H1 (cell line): ENCODE data around the gene ZFYVE19. TPM values are rescaled to one million over a fixed set of nuclear protein-coding genes. Genes with fewer than 3 reads are reported as not detected.

Experiments
- CTCF ChIA-PET: fragments of 300-600 bp; sonication (Branson Sonifier 250); formaldehyde crosslinking; loops from one replicate; lab custom pipeline; 2021; ENCODE audit not compliant: partially characterized antibody; lab: Charles Lee
- POLR2A ChIA-PET: fragments of 300-600 bp; sonication (Branson Sonifier 250); formaldehyde crosslinking; loops from one replicate; lab custom pipeline; 2021; ENCODE audit warnings: inconsistent platforms; ENCODE audit not compliant: partially characterized antibody; lab: Charles Lee
- DNase-seq, 2 experiments: peaks; one replicate each; pipeline versions ENCODE4 v3.0.0 to v3.0.0-alpha.2; 2010 to 2022; ENCODE audit warnings: low spot score in 2 of 2, low read depth in 1 of 2, mixed read lengths in 1 of 2
- FAIRE-seq: peaks from 2 replicates; lab custom pipeline; 2011; peaks lifted over from hg19 to GRCh38; lab: Jason Lieb, UNC
- H2AFZ ChIP-seq: 2 replicates; pipeline ENCODE4 v1.8.1; 2012; ENCODE audit warnings: low read length, inconsistent platforms
- H2AK5ac ChIP-seq: 2 replicates; pipeline ENCODE4 v1.6.1; 2013; ENCODE audit warnings: low read depth, low read length
- H2BK120ac ChIP-seq: replicated peaks from 2 replicates; pipeline ENCODE3; 2013; ENCODE audit warnings: low read depth, low read length, inconsistent platforms
- H2BK12ac ChIP-seq: 2 replicates; pipeline ENCODE4 v1.6.1; 2013; ENCODE audit warnings: low read depth, low read length
- H2BK15ac ChIP-seq: 2 replicates; pipeline ENCODE4 v1.6.1; 2013; ENCODE audit warnings: low read length
- H2BK20ac ChIP-seq: 2 replicates; pipeline ENCODE4 v1.6.1; 2013; ENCODE audit warnings: low read length
- H2BK5ac ChIP-seq: 2 replicates; pipeline ENCODE4 v1.6.1; 2013; ENCODE audit warnings: low read depth, low read length
- H3K14ac ChIP-seq: 2 replicates; pipeline ENCODE4 v1.6.1; 2013; ENCODE audit warnings: inconsistent platforms; ENCODE audit not compliant: insufficient read length
- H3K18ac ChIP-seq: 2 replicates; pipeline ENCODE4 v1.6.1; 2013; ENCODE audit warnings: low read length; ENCODE audit errors: extremely low read depth
- H3K23ac ChIP-seq: 2 replicates; pipeline ENCODE4 v1.6.1; 2013; ENCODE audit warnings: inconsistent platforms; ENCODE audit not compliant: insufficient read length
- H3K23me2 ChIP-seq: 2 replicates; pipeline ENCODE4 v1.6.1; 2013; ENCODE audit warnings: low read depth, low read length
- H3K27ac ChIP-seq: 2 replicates; pipeline ENCODE4 v1.6.1; 2011; ENCODE audit warnings: low read depth, low read length, inconsistent platforms
- H3K27me3 ChIP-seq, 4 experiments: replicated peaks in 1 of 4; 1 replicate in 1 of 4; 2 replicates in 3 of 4; pipeline versions ENCODE4 v1.6.1 to v1.8.1; 2011 to 2013; ENCODE audit warnings: low read length in 3 of 4, mild to moderate bottlenecking in 3 of 4, inconsistent platforms in 2 of 4, mixed read lengths in 2 of 4, moderate library complexity in 1 of 4; ENCODE audit not compliant: control insufficient read depth in 3 of 4, insufficient read depth in 3 of 4; ENCODE audit errors: extremely low read depth in 1 of 4
- H3K36me3 ChIP-seq, 4 experiments: 2 replicates each; pipeline versions ENCODE4 v1.6.1 to v1.8.1; 2011 to 2013; ENCODE audit warnings: mild to moderate bottlenecking in 4 of 4, low read length in 3 of 4, moderate library complexity in 2 of 4, control low read depth in 1 of 4, inconsistent platforms in 1 of 4; ENCODE audit not compliant: insufficient read depth in 4 of 4, control insufficient read depth in 2 of 4
- H3K4ac ChIP-seq: replicated peaks from 2 replicates; pipeline ENCODE3; 2013; ENCODE audit warnings: low read length, low read depth, mixed read lengths, inconsistent platforms; ENCODE audit not compliant: insufficient read length
- H3K4me1 ChIP-seq, 4 experiments: replicated peaks in 1 of 4; 1 replicate in 1 of 4; 2 replicates in 3 of 4; pipeline versions ENCODE4 v1.6.1 to v1.8.1; 2011 to 2013; ENCODE audit warnings: low read length in 3 of 4, inconsistent platforms in 2 of 4, mixed read lengths in 1 of 4; ENCODE audit not compliant: insufficient read depth in 4 of 4, control insufficient read depth in 3 of 4
- H3K4me2 ChIP-seq, 2 experiments: 2 replicates each; pipeline versions ENCODE4 v1.6.1 to v1.8.1; 2011 to 2013; ENCODE audit warnings: low read depth in 2 of 2, low read length in 2 of 2, control low read depth in 1 of 2, inconsistent platforms in 1 of 2, mild to moderate bottlenecking in 1 of 2; ENCODE audit not compliant: insufficient read depth in 1 of 2
- H3K4me3 ChIP-seq, 4 experiments: fragments of 200-600, 300-600 bp in 1 of 4; sonication (generic), shearing (Covaris generic), sonication (Bioruptor Twin) in 1 of 4; 2 replicates each; pipeline versions ENCODE4 v1.5.1 to v1.8.1; 2011 to 2016; ENCODE audit warnings: low read length in 4 of 4, low read depth in 3 of 4, control low read depth in 2 of 4, inconsistent platforms in 2 of 4, mild to moderate bottlenecking in 2 of 4, mixed read lengths in 1 of 4, moderate library complexity in 1 of 4; ENCODE audit not compliant: insufficient read depth in 2 of 4; ENCODE audit errors: extremely low read depth in 1 of 4
- H3K56ac ChIP-seq: replicated peaks from 2 replicates; pipeline ENCODE3; 2013; ENCODE audit warnings: low read depth, mild to moderate bottlenecking, mixed read lengths, low read length, inconsistent platforms; ENCODE audit not compliant: insufficient read length
- H3K79me1 ChIP-seq: 2 replicates; pipeline ENCODE4 v1.6.1; 2013; ENCODE audit warnings: low read depth, low read length, control low read depth
- H3K79me2 ChIP-seq, 2 experiments: 2 replicates each; pipeline versions ENCODE4 v1.6.1 to v1.8.1; 2012 to 2013; ENCODE audit warnings: low read length in 2 of 2, mild to moderate bottlenecking in 2 of 2, inconsistent platforms in 1 of 2; ENCODE audit not compliant: insufficient read depth in 2 of 2, control insufficient read depth in 1 of 2
- H3K9ac ChIP-seq, 4 experiments: replicated peaks in 1 of 4; 1 replicate in 1 of 4; 2 replicates in 3 of 4; pipeline versions ENCODE4 v1.6.1 to v1.8.1; 2011 to 2013; ENCODE audit warnings: low read depth in 3 of 4, low read length in 3 of 4, control low read depth in 2 of 4, mild to moderate bottlenecking in 2 of 4, moderate library complexity in 2 of 4, inconsistent platforms in 1 of 4; ENCODE audit errors: extremely low read depth in 1 of 4
- H3K9me3 ChIP-seq, 2 experiments: 2 replicates each; pipeline versions ENCODE4 v1.6.1 to v1.8.1; 2012 to 2013; ENCODE audit warnings: mild to moderate bottlenecking in 2 of 2, moderate library complexity in 2 of 2, control low read depth in 1 of 2, inconsistent platforms in 1 of 2, low read depth in 1 of 2, low read length in 1 of 2, mixed read lengths in 1 of 2; ENCODE audit not compliant: insufficient read depth in 2 of 2
- H4K20me1 ChIP-seq, 2 experiments: replicated peaks in 1 of 2; 2 replicates each; pipeline versions ENCODE3 to v1.8.1; 2011 to 2013; ENCODE audit warnings: inconsistent platforms in 2 of 2, low read length in 2 of 2, mild to moderate bottlenecking in 1 of 2; ENCODE audit not compliant: insufficient read depth in 2 of 2, control insufficient read depth in 1 of 2
- H4K5ac ChIP-seq: 2 replicates; pipeline ENCODE4 v1.6.1; 2013; ENCODE audit warnings: low read length, low read depth, mixed read lengths, inconsistent platforms; ENCODE audit not compliant: insufficient read length
- H4K8ac ChIP-seq: 2 replicates; pipeline ENCODE4 v1.8.0; 2013; ENCODE audit warnings: mild to moderate bottlenecking, moderate library complexity, low read length, inconsistent platforms; ENCODE audit not compliant: insufficient read depth; ENCODE audit errors: extremely low read depth
- H4K91ac ChIP-seq: replicated peaks from 2 replicates; pipeline ENCODE3; 2013; ENCODE audit warnings: low read length, mixed read lengths, inconsistent platforms; ENCODE audit not compliant: insufficient read length
- EGR1 ChIP-seq: IDR thresholded peaks from 2 replicates; pipeline ENCODE4 v1.6.1; 2011; ENCODE audit warnings: low read depth, low read length, borderline replicate concordance
- RAD21 ChIP-seq, 2 experiments: IDR thresholded peaks in 1 of 2; conservative IDR thresholded peaks in 1 of 2; 2 replicates each; pipeline ENCODE4 v1.6.1; 2011; ENCODE audit warnings: low read depth in 2 of 2, low read length in 2 of 2, improper control_type of control experiment in 1 of 2, inconsistent platforms in 1 of 2, mild to moderate bottlenecking in 1 of 2, moderate library complexity in 1 of 2
- RFX5 ChIP-seq: IDR thresholded peaks from 2 replicates; pipeline ENCODE4 v1.6.1; 2011; ENCODE audit warnings: low read depth, low read length, improper control_type of control experiment, borderline replicate concordance
- RNF2 ChIP-seq: fragments of 200-900, 300-1000 bp; sonication (generic); IDR thresholded peaks from 2 replicates; pipeline ENCODE4 v1.7.1; 2016; ENCODE audit warnings: borderline replicate concordance, low read depth, mild to moderate bottlenecking, antibody characterized with exemption, low read length; ENCODE audit not compliant: poor library complexity, severe bottlenecking; ENCODE audit errors: missing control alignments
- SUZ12 ChIP-seq: fragments of 200-600 bp; sonication (generic); IDR thresholded peaks from 2 replicates; pipeline ENCODE4 v1.6.1; 2012; ENCODE audit warnings: mild to moderate bottlenecking, inconsistent platforms, low read length, moderate library complexity, mixed read lengths
- USF2 ChIP-seq: IDR thresholded peaks from 2 replicates; pipeline ENCODE4 v1.6.1; 2011; ENCODE audit warnings: low read length, improper control_type of control experiment
- WGBS, 2 experiments: shearing (Covaris generic) in 1 of 2; methylation state at CpG; one replicate each; pipeline versions ENCODE4 v1.1.6 to v1.1.7; 2013 to 2015; ENCODE audit warnings: low lambda C conversion rate in 2 of 2, mixed read lengths in 2 of 2, inconsistent platforms in 1 of 2, low coverage in 1 of 2, missing lambda C conversion rate in 1 of 2; ENCODE audit not compliant: insufficient replicate concordance in 2 of 2, insufficient coverage in 1 of 2, insufficient read length in 1 of 2; ENCODE audit errors: extremely low coverage in 1 of 2, missing lambda C conversion rate in 1 of 2; 5-methylcytosine and 5-hydroxymethylcytosine counted together
- polyA plus RNA-seq, 7 experiments: library from polyadenylated mRNA; depleted of rRNA in 3 of 7; stranded (reverse) in 5 of 7; unstranded in 2 of 7; fragments of >200 nt in 5 of 7; fragments of 200-250 nt in 2 of 7; gene quantifications; 1 replicate in 5 of 7; 2 replicates in 1 of 7; 4 replicates in 1 of 7; pipeline versions ENCODE4 v1.2.1 to v1.2.3, GENCODE V29; 2011 to 2013; ENCODE audit warnings: missing spikeins in 2 of 7, mixed read lengths in 2 of 7
- total RNA-seq: library from RNA; stranded (reverse); fragmentation: NEBNext Ultra II Directional; extraction: Animal tissue kit (Norgen Biotek cat#: 25700); gene quantifications from 2 replicates; pipeline ENCODE4 v1.2.1, GENCODE V29; 2021

The ZFYVE19 gene
- total and polyA plus RNA-seq, 2 of the 8 experiments (the other 6 are each of a cell fraction or from before 2014, with no cell fraction given) = 11.2 to 21.8 TPM

DNA sequence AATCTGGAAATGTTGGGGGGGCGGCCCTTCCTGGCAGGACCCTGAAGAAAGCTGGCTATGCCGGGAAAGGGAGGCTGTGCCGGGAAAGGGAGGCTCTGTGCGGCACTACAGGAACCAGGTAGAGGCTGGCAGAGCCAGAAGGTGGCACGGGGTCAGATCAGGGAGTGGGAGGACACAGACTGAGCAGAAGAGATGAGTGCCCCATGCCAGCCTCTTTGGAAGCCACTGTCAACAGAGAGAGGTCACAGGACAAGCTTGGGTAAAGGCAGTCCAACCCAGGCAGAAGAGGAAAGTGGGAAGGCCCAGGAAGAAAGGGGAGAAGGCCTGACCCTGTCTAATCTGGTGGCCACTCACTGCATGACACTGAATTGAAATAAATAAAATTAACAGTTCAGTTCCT lies 35.6 kb upstream of the ZFYVE19 start:
- Histone ChIP-seq H3K27me3 (no peaks in the 10 kb centered on the region), H3K4me2 (no peak overlapping the region), H3K56ac (no peak overlapping the region), H3K9ac (no peak overlapping the region), H2AFZ (no peak overlapping the region), H3K27ac (no peak overlapping the region), H3K4ac (no peak overlapping the region), H3K14ac (no peak overlapping the region), H3K36me3 (peaks cover 0 to 14% (median 3%) of the 10 kb centered on the region in 4 experiments; a peak in 2 of 8 replicates), H3K4me1 (peaks cover 0 to 12% (median 8%) of the 10 kb centered on the region in 4 experiments; a peak in 6 of 7 replicates), H2BK120ac (no peak overlapping the region), H2BK12ac (no peak overlapping the region), H4K5ac (no peak overlapping the region), H4K8ac (no peak overlapping the region), H2BK20ac (no peak overlapping the region), H4K20me1 (peaks cover 0 to 3% of the 10 kb centered on the region in 2 experiments), H2AK5ac (no peak overlapping the region), H3K4me3 (no peak overlapping the region), H3K79me1 (no peaks in the 10 kb centered on the region; the same call in 1 of the 2 replicates), H3K9me3 (no peaks in the 10 kb centered on the region), H2BK5ac (no peak overlapping the region), H4K91ac (no peak overlapping the region), H3K79me2 (no peaks in the 10 kb centered on the region), H2BK15ac (no peak overlapping the region), H3K23me2 (no peaks in the 10 kb centered on the region), H3K18ac (no peak overlapping the region), H3K23ac (no peak overlapping the region)
- ChIA-PET POLR2A (interaction anchor here (1.5 to 3.0 kb wide), 4 partner anchors 8 to 321 kb away, joined by 3 to 11 read pairs (median 8); partner anchors contain the start of gene GCHFR), CTCF (interaction anchor here (0.6 to 15.3 kb wide), 6 partner anchors 12 to 251 kb away, joined by 3 to 184 read pairs (median 5); partner anchors contain the start of gene VPS18)
- FAIRE-seq (no peak), DNase-seq (no peak)
- 82% methylated on average over 5 of the region's 5 CpGs; no CpG with 5 or more reads in 1 of the 2 experiments for WGBS, 2 experiments
- TF ChIP-seq USF2 (no peak), RFX5 (no peak), SUZ12 (no peak), EGR1 (no peak), RAD21 (IDR thresholded peaks at IDR 0.05 in 1 of 2, conservative IDR thresholded peaks at IDR 0.05 in 1 of 2; ENCODE audit: low read depth in 2 of 2, low read length in 2 of 2) (no peak), RNF2 (no peak)
